Panc1 (cell line): ENCODE results near the gene CETN3.

Source experiments
- POLR2AphosphoS5 ChIP-seq: IDR thresholded peaks from 2 replicates; pipeline ENCODE4 v1.6.1; 2012; ENCODE audit warnings: mild to moderate bottlenecking, low read depth, low read length, moderate library complexity
- SIN3A ChIP-seq: IDR thresholded peaks from 2 replicates; pipeline ENCODE4 v1.6.1; 2012; ENCODE audit warnings: low read depth, mild to moderate bottlenecking, low read length, moderate library complexity, borderline replicate concordance; ENCODE audit not compliant: insufficient read depth
- TCF7L2 ChIP-seq: IDR thresholded peaks from 2 replicates; pipeline ENCODE4 v1.6.1; 2011; ENCODE audit warnings: mild to moderate bottlenecking, low read depth, low read length, inconsistent platforms
- TF ChIP-seq, protein P1 (sequence below): fragments of 450-650 bp; IDR thresholded peaks from 2 replicates; pipeline ENCODE4 v1.5.1; 2017; ENCODE audit warnings: mild to moderate bottlenecking
- TF ChIP-seq, protein P2 (sequence below), 2 experiments: IDR thresholded peaks; 2 replicates each; pipeline ENCODE4 v1.6.1; 2011 to 2012; ENCODE audit warnings: low read depth in 2 of 2, control low read depth in 1 of 2, low read length in 1 of 2, mild to moderate bottlenecking in 1 of 2, moderate library complexity in 1 of 2; ENCODE audit not compliant: insufficient read depth in 1 of 2

DNA sequence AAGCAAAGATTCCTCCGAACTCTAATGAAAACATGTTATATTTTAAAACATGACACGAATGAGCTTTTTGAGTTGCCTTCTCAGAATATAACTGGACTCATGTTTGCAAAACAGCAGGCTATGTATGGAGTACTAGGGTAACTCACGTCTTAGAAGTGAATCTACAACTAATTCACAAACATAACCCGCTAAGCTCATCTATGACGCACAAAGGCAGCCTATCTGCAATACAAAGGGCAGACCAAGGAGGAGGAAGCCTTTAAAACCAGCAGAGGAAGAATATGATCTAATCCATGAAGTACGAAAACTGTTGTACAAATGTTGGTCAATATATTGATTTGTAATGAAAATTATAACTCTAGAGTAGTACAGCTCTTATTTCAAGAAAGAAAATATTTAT lies 67.0 kb downstream of the CETN3 start:
- TF ChIP-seq, protein P1, sequence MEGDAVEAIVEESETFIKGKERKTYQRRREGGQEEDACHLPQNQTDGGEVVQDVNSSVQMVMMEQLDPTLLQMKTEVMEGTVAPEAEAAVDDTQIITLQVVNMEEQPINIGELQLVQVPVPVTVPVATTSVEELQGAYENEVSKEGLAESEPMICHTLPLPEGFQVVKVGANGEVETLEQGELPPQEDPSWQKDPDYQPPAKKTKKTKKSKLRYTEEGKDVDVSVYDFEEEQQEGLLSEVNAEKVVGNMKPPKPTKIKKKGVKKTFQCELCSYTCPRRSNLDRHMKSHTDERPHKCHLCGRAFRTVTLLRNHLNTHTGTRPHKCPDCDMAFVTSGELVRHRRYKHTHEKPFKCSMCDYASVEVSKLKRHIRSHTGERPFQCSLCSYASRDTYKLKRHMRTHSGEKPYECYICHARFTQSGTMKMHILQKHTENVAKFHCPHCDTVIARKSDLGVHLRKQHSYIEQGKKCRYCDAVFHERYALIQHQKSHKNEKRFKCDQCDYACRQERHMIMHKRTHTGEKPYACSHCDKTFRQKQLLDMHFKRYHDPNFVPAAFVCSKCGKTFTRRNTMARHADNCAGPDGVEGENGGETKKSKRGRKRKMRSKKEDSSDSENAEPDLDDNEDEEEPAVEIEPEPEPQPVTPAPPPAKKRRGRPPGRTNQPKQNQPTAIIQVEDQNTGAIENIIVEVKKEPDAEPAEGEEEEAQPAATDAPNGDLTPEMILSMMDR = no peak
- TF ChIP-seq TCF7L2 (no peak), POLR2AphosphoS5 (no peak), SIN3A (no peak)
- TF ChIP-seq, protein P2, sequence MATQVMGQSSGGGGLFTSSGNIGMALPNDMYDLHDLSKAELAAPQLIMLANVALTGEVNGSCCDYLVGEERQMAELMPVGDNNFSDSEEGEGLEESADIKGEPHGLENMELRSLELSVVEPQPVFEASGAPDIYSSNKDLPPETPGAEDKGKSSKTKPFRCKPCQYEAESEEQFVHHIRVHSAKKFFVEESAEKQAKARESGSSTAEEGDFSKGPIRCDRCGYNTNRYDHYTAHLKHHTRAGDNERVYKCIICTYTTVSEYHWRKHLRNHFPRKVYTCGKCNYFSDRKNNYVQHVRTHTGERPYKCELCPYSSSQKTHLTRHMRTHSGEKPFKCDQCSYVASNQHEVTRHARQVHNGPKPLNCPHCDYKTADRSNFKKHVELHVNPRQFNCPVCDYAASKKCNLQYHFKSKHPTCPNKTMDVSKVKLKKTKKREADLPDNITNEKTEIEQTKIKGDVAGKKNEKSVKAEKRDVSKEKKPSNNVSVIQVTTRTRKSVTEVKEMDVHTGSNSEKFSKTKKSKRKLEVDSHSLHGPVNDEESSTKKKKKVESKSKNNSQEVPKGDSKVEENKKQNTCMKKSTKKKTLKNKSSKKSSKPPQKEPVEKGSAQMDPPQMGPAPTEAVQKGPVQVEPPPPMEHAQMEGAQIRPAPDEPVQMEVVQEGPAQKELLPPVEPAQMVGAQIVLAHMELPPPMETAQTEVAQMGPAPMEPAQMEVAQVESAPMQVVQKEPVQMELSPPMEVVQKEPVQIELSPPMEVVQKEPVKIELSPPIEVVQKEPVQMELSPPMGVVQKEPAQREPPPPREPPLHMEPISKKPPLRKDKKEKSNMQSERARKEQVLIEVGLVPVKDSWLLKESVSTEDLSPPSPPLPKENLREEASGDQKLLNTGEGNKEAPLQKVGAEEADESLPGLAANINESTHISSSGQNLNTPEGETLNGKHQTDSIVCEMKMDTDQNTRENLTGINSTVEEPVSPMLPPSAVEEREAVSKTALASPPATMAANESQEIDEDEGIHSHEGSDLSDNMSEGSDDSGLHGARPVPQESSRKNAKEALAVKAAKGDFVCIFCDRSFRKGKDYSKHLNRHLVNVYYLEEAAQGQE (IDR thresholded peaks at IDR 0.05; ENCODE audit: insufficient read depth in 1 of 2, low read depth in 2 of 2, low read length in 1 of 2) = no peak
